ENCODE data around the gene TRPM8.
A peak's percentile ranks its signal among the peaks of the same experiment; 100 is the strongest.
"Not testable (repeated sequence)": the region's sequence is repeated elsewhere in the genome, so short reads cannot be mapped to it uniquely, and the experiment has no call there.

Gene TRPM8

DNA sequence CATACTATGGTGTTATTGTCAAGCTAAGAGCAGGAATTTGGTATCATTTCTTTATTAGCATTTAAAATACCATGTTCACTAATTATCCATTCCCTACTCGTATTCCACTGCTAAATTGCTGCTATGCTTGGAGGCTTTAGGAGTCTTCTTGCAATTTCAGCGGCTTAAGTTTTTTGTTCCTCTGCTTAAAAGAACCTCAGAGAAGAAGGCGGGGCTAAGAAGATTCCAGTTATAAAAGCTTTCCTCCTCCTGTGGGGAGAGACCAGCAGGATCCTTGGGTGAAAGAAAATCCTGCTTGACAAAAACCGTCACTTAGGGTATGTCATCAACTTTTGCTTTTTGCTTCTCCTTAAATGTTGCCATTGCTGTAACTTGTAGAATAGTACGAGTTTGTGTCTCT is at the start of gene TRPM8:
TRPM8 (plus strand) TSS at position 258 of the 400 bp plus-strand sequence. CDS start 9,165 bp downstream, outside the sequence.
- DNase-seq = no peak

DNA sequence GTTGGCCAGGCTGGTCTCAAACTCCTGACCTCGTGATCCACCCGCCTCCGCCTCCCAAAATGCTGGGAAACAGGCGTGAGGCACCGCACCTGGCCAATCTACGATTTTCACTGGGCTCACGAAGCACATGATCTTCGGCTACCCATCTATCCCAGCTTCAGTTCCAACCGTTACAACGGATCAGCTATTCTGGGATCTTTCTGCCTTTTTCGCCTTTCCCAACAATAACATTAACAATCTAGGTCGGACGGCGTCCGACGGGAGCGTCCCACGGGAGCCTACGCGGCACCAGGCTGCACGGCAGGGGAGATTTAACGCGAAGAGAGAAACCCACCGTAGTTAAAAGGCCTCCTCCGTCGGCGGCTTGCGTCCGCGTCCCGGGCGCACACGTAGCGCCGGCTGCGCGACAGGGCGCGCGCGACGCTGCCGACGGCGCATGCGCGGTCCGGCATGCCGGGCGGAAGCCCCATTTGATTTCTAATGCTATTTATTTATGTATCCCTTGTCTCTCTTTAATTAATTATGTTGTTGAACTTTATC is 49.1 kb upstream of the TRPM8 start, which contains the start of gene MSL3B:
MSL3B (minus strand) TSS at position 394 of the 540 bp plus-strand sequence.
- peak; percentile 62 for DNase-seq

DNA sequence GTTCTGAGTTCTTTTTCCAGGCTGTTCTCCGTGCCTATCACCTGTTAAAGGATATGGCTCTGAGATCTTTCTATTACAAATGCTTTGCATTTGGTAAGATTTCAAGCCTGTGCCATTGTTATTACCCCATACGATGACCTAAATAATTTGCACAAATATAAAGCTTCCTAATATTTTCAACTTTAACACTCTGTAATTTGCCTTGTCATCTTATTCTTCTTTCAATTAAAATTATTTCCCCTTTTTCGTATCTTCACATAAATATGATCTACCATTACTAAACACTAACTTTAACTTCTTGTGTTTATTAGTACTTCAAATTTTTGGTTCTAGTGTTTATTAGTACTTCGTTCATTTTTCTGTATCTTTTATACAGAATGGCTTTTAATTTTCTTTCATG is 45.7 kb upstream of the TRPM8 start:
- no peak for DNase-seq

DNA sequence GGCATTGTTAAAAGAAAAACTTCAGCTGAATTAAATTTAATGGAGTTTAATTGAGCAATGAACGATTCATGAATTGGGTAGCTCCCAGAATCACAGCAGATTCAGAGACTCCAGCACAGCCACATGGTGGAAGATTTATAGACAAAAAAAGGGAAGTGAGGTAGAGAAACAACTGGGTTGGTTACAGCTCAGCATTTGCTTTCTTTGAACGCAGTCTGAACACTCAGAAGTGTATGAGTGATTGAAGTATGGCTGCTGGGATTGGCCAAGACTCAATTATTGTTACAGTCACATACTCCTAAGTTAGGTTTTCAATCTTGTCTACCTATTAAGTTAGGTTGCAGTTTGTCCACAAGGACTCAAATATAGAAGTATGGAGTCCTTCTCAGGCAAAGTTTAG is 45.0 kb upstream of the TRPM8 start:
- DNase-seq = not testable (repeated sequence)

DNA sequence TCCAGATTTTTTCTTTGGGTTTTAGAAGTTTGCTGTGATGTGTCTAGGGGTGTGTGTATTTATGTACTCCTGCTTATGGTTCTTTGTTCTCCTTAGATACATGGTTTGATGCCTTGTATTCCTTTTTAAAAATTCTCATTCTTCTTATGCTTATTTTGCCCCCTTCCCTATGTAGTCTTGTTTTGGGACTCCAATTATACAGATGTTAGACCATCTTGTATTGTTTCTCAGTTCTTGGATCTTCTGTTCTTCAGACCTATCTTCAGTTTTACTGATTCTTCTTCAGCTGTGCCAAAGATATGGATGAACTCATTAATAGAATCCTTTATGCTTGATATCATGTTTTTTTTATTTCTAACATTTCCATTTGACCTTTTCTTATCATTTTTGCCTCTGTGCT is 34.8 kb upstream of the TRPM8 start:
- DNase-seq = no peak

DNA sequence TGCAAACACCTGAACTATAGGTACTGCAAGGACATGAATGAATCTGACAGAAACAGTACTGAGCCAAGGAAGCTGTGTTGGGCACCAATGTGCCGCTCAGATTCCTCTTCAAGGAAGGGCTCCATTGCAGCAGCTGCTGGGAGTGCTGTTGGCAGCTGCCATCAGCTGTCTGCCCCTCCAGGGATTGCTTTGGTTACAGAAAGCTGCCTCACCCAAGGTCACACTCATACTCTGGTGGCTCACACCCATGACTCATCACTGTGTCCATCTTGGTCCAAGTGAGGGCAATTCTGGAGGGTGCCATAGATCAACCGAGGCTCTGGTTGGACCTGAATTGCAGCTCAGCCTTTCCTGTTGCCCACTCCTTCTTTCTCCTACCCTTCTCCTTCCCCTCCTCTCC is 24.4 kb upstream of the TRPM8 start:
- no peak for DNase-seq

DNA sequence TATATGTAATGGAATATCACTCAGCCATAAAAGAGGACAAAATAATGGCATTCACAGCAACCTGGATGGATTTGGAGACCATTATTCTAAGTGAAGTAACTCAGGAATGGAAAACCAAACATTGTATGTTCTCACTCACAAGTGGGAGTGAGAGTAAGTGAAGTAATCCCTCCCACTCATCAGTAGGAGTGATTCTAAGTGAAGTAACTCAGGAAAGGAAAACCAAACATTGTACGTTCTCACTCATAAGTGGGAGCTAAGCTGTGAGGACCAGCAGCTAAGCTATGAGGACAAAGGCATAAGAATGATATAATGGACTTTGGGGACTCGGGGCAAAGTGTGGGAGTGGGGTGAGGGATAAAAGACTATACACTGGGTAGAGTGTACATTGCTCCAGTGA is 20.9 kb upstream of the TRPM8 start:
- not testable (repeated sequence) for DNase-seq

DNA sequence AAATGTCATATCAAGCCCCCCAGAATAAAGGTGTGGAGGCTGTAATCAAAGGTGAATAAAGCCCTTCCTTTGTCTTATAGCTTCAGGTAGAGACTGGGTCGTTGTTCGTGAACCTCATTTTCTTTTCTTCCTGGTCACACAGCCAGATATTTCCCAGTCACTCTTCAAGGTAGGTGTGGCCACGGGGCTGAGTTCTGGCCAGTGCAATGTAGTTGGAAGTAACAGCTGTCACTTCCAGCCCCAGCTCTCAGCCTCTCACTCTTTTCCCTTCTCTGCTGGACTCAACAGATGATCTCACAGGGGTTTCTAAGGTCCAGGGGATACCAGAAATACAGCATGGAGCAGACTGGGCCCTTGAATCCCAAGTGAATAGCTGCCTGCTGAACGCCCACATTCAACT is 15.8 kb upstream of the TRPM8 start:
- no peak for DNase-seq

DNA sequence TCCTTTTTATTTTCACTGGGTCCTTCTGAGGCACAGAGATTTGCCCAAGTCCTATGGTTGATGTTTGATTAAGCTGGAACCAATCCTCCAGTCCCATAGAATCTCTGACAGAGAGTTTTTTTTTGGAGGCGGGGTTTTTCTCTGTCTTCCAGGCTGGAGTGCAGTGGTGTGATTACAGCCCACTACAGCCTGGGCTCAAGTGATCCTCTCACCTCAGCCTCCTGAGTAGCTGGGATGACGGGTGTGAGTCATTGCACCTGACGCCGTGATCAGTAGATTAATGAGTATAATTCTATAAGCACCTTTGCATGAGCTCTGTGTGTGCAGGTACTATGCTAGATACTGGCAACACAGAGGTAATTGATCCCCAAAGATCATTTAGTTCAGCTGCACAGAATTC is 15.3 kb upstream of the TRPM8 start:
- peak; percentile 12 for DNase-seq

DNA sequence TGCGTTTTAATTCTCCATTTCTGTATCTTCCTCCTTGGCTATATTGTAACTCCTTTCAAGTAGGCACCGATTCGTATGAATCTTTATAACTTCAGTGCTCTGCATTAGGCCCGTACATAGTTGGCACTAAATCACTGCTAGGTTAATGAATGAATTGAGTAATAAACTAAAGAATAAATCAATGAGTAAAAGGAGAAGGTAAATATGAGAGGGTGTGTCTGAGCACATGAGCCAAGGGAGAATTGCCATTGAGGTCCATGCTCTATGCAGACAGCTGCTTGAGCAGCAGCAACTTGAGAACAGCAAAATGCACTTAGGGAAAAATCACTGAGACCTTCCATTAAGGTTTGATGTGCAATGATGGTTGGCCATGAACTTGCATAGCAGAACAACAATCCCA is 11.2 kb upstream of the TRPM8 start:
- DNase-seq = no peak

DNA sequence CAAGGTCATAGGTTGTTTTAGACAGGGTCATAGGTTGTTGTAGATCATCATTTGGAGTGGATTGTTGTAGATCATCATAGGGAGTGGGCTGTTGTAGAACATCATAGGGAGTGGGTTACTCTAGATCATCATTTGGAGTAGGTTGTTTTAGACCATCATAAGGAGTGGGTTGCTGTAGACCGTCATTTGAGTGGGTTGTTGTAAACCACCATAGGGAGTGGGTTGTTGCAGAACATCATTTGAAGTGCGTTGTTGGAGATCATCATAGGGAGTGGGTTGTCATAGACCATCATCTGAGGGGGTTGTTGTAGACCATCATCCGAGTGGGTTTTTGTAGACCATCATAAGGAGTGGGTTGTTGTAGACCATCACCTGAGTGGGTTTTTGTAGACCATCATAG is 9.5 kb upstream of the TRPM8 start:
- DNase-seq = no peak

DNA sequence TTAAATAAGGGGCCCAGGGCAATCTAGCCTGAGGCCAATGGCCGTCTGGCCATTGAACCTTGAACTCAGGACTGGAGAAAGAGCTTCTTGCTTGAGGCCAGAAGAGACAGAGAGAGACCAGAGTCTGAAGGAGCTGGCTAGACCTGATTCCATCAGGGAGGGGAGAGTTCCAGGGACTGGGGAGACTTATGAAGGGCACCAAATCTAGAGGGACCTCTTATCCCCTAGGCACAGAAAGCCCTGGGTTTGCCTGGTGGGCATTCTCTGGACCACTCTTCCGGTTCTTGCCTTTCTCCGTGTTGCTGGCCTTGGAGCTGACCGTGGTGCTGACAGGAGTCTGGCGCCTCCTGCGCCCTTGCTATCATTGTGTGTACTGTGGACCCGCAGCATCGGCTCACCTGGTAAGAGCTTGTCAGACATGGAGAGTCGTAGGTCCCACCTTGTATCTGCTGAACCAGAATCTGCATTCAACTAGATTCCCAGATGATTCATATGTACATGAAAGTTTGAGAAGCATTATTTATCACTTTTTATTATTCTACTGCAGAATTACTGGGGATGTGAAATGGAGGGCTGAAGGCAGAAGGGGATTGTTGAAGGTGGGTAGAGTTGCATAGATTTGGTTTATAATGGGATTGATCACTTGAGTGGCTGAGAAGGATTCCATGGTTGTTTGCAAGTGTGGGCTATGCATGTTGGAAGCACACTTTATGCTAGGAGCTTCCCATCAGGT is 4.3 kb upstream of the TRPM8 start:
- no peak for DNase-seq

DNA sequence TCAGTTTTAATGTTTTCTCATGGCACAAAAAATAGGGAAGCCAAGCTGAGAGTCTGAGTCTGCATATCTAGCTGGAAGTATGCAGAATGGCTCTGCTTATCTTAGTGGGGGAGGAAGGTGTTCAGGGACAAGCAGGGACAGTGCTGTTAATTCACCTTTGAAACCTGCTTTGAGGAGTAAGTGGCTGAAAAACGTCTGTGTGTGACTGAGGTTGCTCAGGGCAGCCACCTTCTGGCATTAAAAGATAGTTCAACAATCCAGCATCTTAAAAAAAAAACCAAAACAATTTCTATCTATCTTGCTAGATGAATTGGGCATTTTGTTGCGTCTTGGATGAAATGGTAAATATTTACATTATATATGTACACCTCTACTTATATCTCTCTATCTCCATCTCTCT is 2.0 kb upstream of the TRPM8 start:
- DNase-seq = peak; percentile 43

DNA sequence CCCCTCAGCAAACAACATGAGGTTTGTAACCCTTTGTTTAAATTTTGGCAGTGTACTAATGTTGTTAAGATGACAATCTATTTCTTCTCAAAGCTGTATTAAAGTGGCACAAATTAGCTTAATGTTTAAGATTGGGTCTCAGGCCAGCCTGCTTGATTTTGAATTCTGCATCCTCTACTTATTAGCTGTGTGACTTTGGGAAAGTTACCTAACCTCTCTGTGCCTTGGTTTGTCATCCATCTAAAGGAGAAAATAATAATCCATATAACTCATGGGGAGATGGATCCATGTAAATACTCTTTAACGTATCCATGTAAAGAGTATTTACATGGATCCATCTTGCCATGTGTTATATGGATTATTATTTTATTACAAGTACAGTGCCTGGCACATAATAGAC is 2.1 kb downstream of the TRPM8 start:
- DNase-seq = no peak

DNA sequence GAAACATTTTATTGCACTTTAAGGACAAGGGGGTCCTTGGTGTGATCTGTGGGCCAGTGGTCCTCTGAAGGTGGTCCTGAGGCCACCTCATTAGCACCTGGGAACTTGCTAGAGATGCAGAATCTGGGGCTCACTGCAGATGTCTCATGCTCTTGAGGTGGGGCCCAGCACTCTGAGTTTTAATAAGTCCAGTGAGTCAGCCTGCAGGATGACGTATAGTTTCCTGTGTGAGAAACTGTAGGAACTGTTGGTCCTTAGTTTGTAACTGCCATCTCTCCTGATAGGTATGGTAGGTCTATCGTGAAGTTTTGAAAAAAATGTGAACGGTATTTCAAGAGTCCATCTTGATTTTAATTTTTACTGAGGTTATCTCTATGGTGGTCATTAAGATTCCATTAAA is 2.8 kb downstream of the TRPM8 start:
- no peak for DNase-seq

DNA sequence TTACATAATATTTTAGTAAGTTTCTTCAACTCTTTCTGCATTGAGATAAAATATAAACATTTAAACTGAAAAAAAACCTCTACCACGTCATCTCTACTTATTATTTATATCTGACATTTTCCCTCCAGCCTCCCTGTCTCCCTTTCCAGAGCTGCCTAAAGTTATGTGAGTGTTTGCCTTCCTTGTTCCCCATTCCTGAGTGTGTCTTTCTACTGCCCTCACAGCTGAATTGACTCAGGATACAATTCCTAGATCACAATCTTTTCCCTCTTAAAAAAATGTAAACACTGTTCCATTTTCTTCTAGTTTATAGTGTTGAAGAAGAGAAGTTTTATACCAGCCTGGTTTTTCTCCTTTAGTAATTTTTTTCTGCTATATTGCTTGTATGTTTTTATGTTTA is 5.3 kb downstream of the TRPM8 start:
- no peak for DNase-seq

DNA sequence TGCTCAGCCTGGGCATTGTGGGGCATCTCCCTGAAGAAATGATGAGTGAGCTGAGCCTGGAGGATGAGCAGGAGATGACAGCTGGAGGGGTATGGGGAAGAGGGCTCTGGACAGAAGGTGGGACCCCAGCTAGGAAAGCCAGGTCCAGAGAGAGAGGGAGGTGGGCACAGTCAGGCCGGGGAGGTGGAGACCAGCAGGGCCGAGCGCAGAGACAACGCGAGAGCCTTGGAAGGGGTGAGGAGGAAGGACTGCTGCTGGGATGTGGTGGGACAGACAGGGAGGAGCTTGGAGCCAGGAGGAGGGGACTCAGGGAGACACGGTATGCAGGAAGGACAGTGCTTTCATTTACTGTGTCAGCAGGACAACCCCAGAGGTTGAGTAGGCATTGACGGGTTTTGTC is 8.2 kb downstream of the TRPM8 start:
- no peak for DNase-seq

DNA sequence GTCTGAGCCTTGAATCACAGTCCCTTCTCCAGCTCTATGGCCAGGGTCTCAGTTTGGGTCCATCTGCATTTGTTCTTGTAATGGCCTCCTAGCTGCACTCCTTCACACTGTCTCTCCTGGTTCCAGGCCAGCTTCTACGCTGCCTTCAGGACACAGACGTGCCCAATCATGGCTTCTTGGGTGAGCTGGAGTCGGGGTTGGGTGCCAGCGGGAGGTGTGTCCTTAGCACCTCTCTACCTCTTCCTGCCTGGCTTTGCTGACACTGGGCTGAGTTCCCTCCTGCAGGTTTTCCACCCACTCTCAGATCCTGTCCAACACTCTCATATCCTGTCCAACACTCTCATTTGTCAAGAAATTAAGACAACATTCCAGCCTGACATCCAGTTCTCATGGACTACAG is 9.6 kb downstream of the TRPM8 start:
- DNase-seq = no peak

DNA sequence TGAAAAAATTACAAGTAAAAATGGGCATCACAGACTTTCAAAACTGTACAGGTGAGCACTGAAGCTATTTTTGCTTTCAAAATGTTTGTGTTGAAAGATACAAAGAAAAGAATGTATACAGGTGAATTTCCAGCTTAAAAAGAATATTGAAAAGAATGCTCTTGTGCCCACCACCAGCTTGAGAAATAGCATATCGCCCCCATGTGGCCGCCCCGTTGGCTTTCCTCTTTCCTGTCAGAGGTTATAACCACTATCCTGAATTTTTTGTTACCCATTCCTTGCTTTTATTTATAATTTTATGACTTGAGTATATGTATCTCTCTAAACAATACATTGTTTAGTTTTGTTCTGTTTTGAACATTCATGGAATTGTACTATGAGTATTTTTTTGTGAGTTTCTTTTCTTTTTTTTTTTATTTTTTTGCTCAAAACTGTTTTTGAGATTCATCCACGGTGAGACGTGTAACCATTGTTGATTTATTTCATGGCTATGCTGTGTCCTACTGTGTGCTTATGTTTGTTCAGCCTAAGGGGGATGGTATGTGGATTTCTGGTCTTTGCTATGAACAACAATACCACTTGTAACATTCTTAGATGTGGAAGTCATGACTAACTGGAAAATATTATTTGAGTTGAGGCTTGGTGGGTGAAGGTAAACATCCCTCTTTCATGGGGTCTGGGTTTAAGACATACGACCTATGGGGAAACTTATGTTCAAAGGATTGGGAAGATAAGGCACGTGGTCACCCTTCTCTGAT is 11.6 kb downstream of the TRPM8 start:
- peak; percentile 16 for DNase-seq

DNA sequence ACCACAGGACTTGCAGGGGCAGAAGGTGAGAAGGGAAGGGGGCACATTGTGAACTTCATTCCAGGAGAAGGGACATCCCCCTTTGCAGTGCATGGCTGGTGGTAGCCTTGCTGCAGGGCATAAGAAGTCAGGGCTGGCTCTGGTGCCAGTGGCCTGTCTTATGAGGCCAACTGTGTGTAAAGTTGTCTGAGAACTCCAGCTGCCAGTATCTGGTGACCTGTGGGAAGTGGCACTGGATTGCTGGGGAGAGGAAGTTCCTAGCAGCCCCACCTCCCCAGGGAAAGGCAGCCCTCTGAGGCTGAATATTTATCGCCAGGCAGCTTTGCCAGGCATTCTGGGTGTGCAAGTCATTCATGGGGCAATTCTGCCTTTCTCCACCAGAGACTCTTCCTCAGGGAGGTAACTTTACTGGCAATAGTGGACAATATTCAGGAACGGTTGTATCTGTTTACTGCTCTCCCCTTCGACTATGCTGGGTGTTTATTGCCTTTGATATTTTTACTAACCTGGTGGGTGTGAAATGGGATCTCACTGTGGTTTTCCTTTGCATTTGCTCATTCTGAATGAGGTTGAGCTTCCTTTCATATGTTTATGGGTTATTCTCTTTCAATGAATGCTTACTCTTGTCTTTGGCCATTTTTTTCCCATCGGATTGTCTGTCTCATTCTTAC is 12.3 kb downstream of the TRPM8 start:
- DNase-seq = peak; percentile 3

DNA sequence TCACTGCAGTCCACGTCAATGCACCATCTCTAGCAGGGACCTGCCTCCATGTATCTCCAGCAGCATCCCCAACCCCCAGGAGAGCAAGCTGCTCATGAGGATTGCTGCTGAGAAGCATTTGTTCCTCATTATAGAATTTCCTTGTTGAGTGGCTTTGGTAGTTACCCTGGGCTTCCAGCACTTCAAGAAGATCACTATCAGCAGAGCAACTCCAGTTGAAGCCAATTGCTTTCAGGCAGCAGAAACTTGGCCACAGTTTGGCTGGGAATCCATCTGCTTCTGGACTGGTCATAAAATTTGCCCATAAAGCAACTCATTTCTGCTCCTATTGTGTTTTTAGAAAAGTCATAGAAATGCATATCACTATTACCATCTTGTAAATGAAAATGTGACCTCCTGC is 17.4 kb downstream of the TRPM8 start:
- no peak for DNase-seq

DNA sequence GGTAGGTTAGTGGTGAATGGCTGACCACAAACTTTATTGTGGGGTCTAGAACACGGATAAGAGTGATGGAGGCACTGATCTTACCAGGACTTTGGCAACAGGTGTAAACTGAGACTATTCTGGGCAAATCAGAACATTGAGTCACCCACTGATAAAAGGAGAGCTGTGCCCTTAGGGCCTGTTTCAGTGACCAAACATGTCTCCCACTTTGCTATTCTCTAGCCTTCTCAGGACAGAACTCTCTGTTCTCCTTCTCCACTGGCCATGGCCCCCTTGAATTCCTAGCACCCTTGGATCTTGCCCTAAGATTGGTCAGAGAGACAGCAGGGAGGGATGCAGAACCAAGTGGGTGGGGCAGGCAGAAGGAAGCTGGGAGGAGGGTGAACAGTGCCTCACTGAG is 18.3 kb downstream of the TRPM8 start:
- DNase-seq = no peak

DNA sequence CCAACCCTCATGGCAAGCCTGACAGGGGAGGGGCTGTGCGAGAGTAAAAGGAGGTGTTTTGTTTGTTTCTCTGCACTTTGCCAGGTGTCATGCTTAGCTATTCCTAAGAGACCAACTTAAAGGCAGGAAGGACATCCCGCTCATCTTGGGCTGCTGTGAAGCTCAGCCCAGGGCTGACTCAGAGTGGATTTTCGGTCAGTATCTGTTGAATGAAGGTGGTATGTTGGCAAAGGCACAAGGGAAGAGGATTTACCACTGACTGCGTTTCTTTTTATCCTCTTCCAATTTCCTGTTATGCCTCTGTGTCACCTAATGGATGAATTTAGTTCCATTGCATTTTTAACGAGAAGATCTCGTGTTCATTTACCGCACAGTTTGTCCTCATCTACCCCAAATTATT is 18.9 kb downstream of the TRPM8 start:
- DNase-seq = no peak

Data from NCI-H510A treated with DMSO at 0.1 percent for 48 hours (cell line).